Muscle of leg (tissue), 11 donors: ENCODE data around the gene TARBP1. TPM values are rescaled to one million over a fixed set of nuclear protein-coding genes. Genes with fewer than 3 reads are reported as not detected.
"Not testable (repeated sequence)": the region's sequence is repeated elsewhere in the genome, so short reads cannot be mapped to it uniquely, and the experiment has no call there.

Experiments used
- DNase-seq: peaks from one replicate; pipeline ENCODE4 v3.0.0; 2013
- H3K27ac ChIP-seq: one replicate; pipeline ENCODE4 v1.5.1; 2013; ENCODE audit warnings: mild to moderate bottlenecking, low read length, control low read depth
- H3K27me3 ChIP-seq: one replicate; pipeline ENCODE4 v1.6.1; 2013; ENCODE audit warnings: low read length; ENCODE audit not compliant: control insufficient read depth, insufficient read depth
- H3K36me3 ChIP-seq: one replicate; pipeline ENCODE4 v1.6.1; 2013; ENCODE audit warnings: low read length; ENCODE audit not compliant: control insufficient read depth, insufficient read depth
- H3K4me1 ChIP-seq: one replicate; pipeline ENCODE4 v1.6.1; 2013; ENCODE audit warnings: low read length; ENCODE audit not compliant: control insufficient read depth, insufficient read depth
- H3K4me3 ChIP-seq: one replicate; pipeline ENCODE4 v1.5.1; 2013; ENCODE audit warnings: low read length, control low read depth
- H3K9me3 ChIP-seq: replicated peaks from 2 replicates; pipeline ENCODE4 v1.6.1; 2013; ENCODE audit warnings: low read depth, low read length; ENCODE audit not compliant: control insufficient read depth
- WGBS: methylation state at CpG from one replicate; pipeline ENCODE4 v1.1.5; 2013; ENCODE audit warnings: missing lambda C conversion rate; ENCODE audit not compliant: insufficient coverage; 5-methylcytosine and 5-hydroxymethylcytosine counted together
- polyA plus RNA-seq, 8 donors: library from polyadenylated mRNA; unstranded; fragments of 120-200 nt; gene quantifications; one replicate each; pipeline versions ENCODE4 v1.2.1 to v1.2.3, GENCODE V29; 2013; ENCODE audit warnings: inconsistent platforms in 1 of 8, low replicate concordance in 1 of 8; ENCODE audit not compliant: insufficient read length in 8 of 8, insufficient read depth in 1 of 8
- total RNA-seq: library from RNA; stranded (reverse); fragments of 120-200 nt; gene quantifications from one replicate; pipeline ENCODE4 v1.2.4, GENCODE V29; 2013

Gene TARBP1
- total and polyA plus RNA-seq, 9 donors, result 14.6 to 48.3 (median 22.1) TPM

GRCh38 chr1:234519506-234519905, 40.5 kb upstream of the TARBP1 start:
- no peaks in the 10 kb centered on the region for H3K36me3 ChIP-seq
- no peak overlapping the region for H3K27ac ChIP-seq
- H3K9me3 ChIP-seq, result no peaks in the 10 kb centered on the region
- H3K27me3 ChIP-seq, result no peaks in the 10 kb centered on the region
- no peak for DNase-seq
- no peak overlapping the region for H3K4me3 ChIP-seq
- WGBS, result 90% methylated on average over 6 of the region's 10 CpGs
- peaks cover 48% of the 10 kb centered on the region for H3K4me1 ChIP-seq

- peak; percentile 38 for DNase-seq
- 89% methylated on average over 7 of the region's 10 CpGs for WGBS
- no peak overlapping the region for H3K4me3 ChIP-seq
- no peaks in the 10 kb centered on the region for H3K36me3 ChIP-seq
- H3K27me3 ChIP-seq, result no peaks in the 10 kb centered on the region
- no peaks in the 10 kb centered on the region for H3K9me3 ChIP-seq
- H3K4me1 ChIP-seq, result peaks cover 48% of the 10 kb centered on the region
- peak overlapping the region; percentile 53 for H3K27ac ChIP-seq
Measured at GRCh38 chr1:234518876-234519275, 39.9 kb upstream of the TARBP1 start.

- H3K27me3 ChIP-seq, H3K4me3 ChIP-seq, H3K36me3 ChIP-seq, H3K9me3 ChIP-seq, H3K27ac ChIP-seq, DNase-seq: not testable (repeated sequence)
- 100% methylated on average over 2 of the region's 10 CpGs for WGBS
- peaks cover 42% of the 10 kb centered on the region for H3K4me1 ChIP-seq
Measured at GRCh38 chr1:234518086-234518485, 39.1 kb upstream of the TARBP1 start.

- H3K36me3 ChIP-seq, result no peaks in the 10 kb centered on the region
- peaks cover 34% of the 10 kb centered on the region for H3K4me1 ChIP-seq
- DNase-seq, result no peak
- 62% methylated on average over 2 of the region's 9 CpGs for WGBS
- H3K27me3 ChIP-seq, result no peaks in the 10 kb centered on the region
- H3K9me3 ChIP-seq, result no peaks in the 10 kb centered on the region
- no peak overlapping the region for H3K4me3 ChIP-seq
- no peak overlapping the region for H3K27ac ChIP-seq
Measured at GRCh38 chr1:234517110-234517802, 38.3 kb upstream of the TARBP1 start.

GRCh38 chr1:234515821-234516241, 36.9 kb upstream of the TARBP1 start:
- Histone ChIP-seq H3K4me1 (peaks cover 24% of the 10 kb centered on the region), H3K27me3 (no peaks in the 10 kb centered on the region), H3K9me3 (no peaks in the 10 kb centered on the region), H3K27ac (peak overlapping the region; percentile 64), H3K4me3 (no peak overlapping the region), H3K36me3 (no peaks in the 10 kb centered on the region)
- DNase-seq, result peak; percentile 69
- no CpG with 5 or more reads among the region's 3 CpGs for WGBS

- Histone ChIP-seq H3K4me1 (peaks cover 20% of the 10 kb centered on the region), H3K4me3 (no peak overlapping the region), H3K9me3 (no peaks in the 10 kb centered on the region), H3K27ac (peak overlapping the region; percentile 64), H3K27me3 (no peaks in the 10 kb centered on the region), H3K36me3 (no peaks in the 10 kb centered on the region)
- WGBS, result no CpG with 5 or more reads among the region's 2 CpGs
- peak; percentile 59 for DNase-seq
Measured at GRCh38 chr1:234515411-234515810, 36.4 kb upstream of the TARBP1 start.

GRCh38 chr1:234512451-234512861, 33.5 kb upstream of the TARBP1 start:
- DNase-seq, result no peak
- Histone ChIP-seq H3K4me1 (peaks cover 15% of the 10 kb centered on the region), H3K9me3 (no peaks in the 10 kb centered on the region), H3K36me3 (no peaks in the 10 kb centered on the region), H3K4me3 (no peak overlapping the region), H3K27ac (no peak overlapping the region), H3K27me3 (no peaks in the 10 kb centered on the region)
- no CpG with 5 or more reads among the region's 5 CpGs for WGBS

GRCh38 chr1:234509457-234510328, 30.7 kb upstream of the TARBP1 start:
- Histone ChIP-seq H3K27ac (peak overlapping the region; percentile 3), H3K27me3 (no peaks in the 10 kb centered on the region), H3K4me3 (no peak overlapping the region), H3K9me3 (no peaks in the 10 kb centered on the region), H3K4me1 (peaks cover 9% of the 10 kb centered on the region), H3K36me3 (no peaks in the 10 kb centered on the region)
- WGBS, result 59% methylated on average over 8 of the region's 9 CpGs
- peak; percentile 60 for DNase-seq

- Histone ChIP-seq H3K36me3 (no peaks in the 10 kb centered on the region), H3K27me3 (no peaks in the 10 kb centered on the region), H3K27ac (no peak overlapping the region), H3K4me3 (no peak overlapping the region), H3K4me1 (peaks cover 9% of the 10 kb centered on the region), H3K9me3 (no peaks in the 10 kb centered on the region)
- no peak for DNase-seq
- 88% methylated on average over 7 of the region's 11 CpGs for WGBS
Measured at GRCh38 chr1:234507626-234508387, 28.8 kb upstream of the TARBP1 start.

GRCh38 chr1:234507089-234507488, 28.1 kb upstream of the TARBP1 start:
- DNase-seq, result no peak
- Histone ChIP-seq H3K4me3 (no peak overlapping the region), H3K27me3 (no peaks in the 10 kb centered on the region), H3K4me1 (peaks cover 9% of the 10 kb centered on the region), H3K9me3 (no peaks in the 10 kb centered on the region), H3K27ac (no peak overlapping the region), H3K36me3 (no peaks in the 10 kb centered on the region)
- WGBS, result no CpG with 5 or more reads among the region's 2 CpGs
